GM18909 (cell line): Measurements from ENCODE around the gene TMEM258.

Experiments
- ATAC-seq: cut with Tn5 transposase; IDR thresholded peaks from one replicate; pipeline ENCODE4 v1.9.1; 2021; ENCODE audit warnings: mild to moderate bottlenecking; ENCODE audit not compliant: unreplicated experiment, poor library complexity

Gene TMEM258

GRCh38 chr11:61826930-61827570, 34.7 kb upstream of the TMEM258 start:
- no peak for ATAC-seq

- ATAC-seq, result no peak
Observed at GRCh38 chr11:61820174-61820573, 27.8 kb upstream of the TMEM258 start.

GRCh38 chr11:61817471-61818202, 25.2 kb upstream of the TMEM258 start:
- ATAC-seq, result no peak

- ATAC-seq, result peak; percentile 51
Observed at GRCh38 chr11:61816736-61817455, 24.5 kb upstream of the TMEM258 start, which contains the start of gene FADS1. FADS1 (minus strand) TSS chr11:61817003; CDS start chr11:61816929, 74 bp downstream.

- peak; percentile 38 for ATAC-seq
Observed at GRCh38 chr11:61815790-61816735, 23.7 kb upstream of the TMEM258 start.

- peak; percentile 62 for ATAC-seq
Observed at GRCh38 chr11:61814958-61815789, 22.8 kb upstream of the TMEM258 start.

GRCh38 chr11:61814247-61814957, 22.0 kb upstream of the TMEM258 start:
- no peak for ATAC-seq

- ATAC-seq, result no peak
Observed at GRCh38 chr11:61812736-61813411, 20.5 kb upstream of the TMEM258 start.

GRCh38 chr11:61811831-61812230, 19.4 kb upstream of the TMEM258 start:
- ATAC-seq, result no peak

- no peak for ATAC-seq
Observed at GRCh38 chr11:61810671-61811175, 18.3 kb upstream of the TMEM258 start.

GRCh38 chr11:61806785-61807184, 14.4 kb upstream of the TMEM258 start:
- ATAC-seq, result no peak

GRCh38 chr11:61805146-61805545, 12.7 kb upstream of the TMEM258 start:
- no peak for ATAC-seq

- ATAC-seq, result no peak
Observed at GRCh38 chr11:61803889-61804647, 11.7 kb upstream of the TMEM258 start.

GRCh38 chr11:61802605-61803004, 10.2 kb upstream of the TMEM258 start:
- ATAC-seq, result no peak

GRCh38 chr11:61800331-61801281, 8.2 kb upstream of the TMEM258 start:
- ATAC-seq, result no peak

GRCh38 chr11:61799665-61800284, 7.4 kb upstream of the TMEM258 start:
- no peak for ATAC-seq
